NB4 (cell line): ENCODE measurements around the gene SNX22.
"Not testable (repeated sequence)": the region's sequence is repeated elsewhere in the genome, so short reads cannot be mapped to it uniquely, and the experiment has no call there.

Source experiments
- POLR2A ChIP-seq: IDR thresholded peaks from 2 replicates; pipeline ENCODE4 v1.6.1; 2011; ENCODE audit warnings: mild to moderate bottlenecking; ENCODE audit not compliant: insufficient read length; ENCODE audit errors: extremely low read depth
- TF ChIP-seq, protein P1 (sequence below): IDR thresholded peaks from one replicate; pipeline ENCODE4 v1.5.1; 2012; ENCODE audit warnings: low read depth, low read length
- TF ChIP-seq, protein P2 (sequence below): IDR thresholded peaks from 2 replicates; pipeline ENCODE4 v1.6.1; 2011; ENCODE audit warnings: low read depth, low read length

DNA sequence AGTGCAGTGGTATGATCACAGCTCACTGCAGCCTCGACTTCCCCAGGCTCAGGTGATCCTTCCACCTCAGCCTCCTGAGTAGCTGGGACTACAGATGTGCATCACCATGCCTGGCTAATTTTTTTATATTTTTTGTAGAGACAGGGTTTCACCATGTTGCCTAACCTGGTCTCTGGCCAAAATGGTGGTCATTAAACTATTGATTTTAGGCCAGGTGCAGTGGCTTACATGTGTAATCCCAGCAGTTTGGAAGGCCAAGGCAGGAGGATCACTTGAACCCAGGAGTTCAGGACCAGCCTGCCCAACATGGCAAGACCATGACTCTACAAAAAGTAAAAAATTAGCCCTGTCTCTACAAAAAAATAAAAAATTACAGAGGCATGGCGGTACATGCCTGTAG lies 31.2 kb upstream of the SNX22 start:
- TF ChIP-seq, protein P1, sequence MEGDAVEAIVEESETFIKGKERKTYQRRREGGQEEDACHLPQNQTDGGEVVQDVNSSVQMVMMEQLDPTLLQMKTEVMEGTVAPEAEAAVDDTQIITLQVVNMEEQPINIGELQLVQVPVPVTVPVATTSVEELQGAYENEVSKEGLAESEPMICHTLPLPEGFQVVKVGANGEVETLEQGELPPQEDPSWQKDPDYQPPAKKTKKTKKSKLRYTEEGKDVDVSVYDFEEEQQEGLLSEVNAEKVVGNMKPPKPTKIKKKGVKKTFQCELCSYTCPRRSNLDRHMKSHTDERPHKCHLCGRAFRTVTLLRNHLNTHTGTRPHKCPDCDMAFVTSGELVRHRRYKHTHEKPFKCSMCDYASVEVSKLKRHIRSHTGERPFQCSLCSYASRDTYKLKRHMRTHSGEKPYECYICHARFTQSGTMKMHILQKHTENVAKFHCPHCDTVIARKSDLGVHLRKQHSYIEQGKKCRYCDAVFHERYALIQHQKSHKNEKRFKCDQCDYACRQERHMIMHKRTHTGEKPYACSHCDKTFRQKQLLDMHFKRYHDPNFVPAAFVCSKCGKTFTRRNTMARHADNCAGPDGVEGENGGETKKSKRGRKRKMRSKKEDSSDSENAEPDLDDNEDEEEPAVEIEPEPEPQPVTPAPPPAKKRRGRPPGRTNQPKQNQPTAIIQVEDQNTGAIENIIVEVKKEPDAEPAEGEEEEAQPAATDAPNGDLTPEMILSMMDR: not testable (repeated sequence)
- TF ChIP-seq, protein P2, sequence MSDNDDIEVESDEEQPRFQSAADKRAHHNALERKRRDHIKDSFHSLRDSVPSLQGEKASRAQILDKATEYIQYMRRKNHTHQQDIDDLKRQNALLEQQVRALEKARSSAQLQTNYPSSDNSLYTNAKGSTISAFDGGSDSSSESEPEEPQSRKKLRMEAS: not testable (repeated sequence)
- TF ChIP-seq POLR2A: not testable (repeated sequence)
